Calu3 (cell line): ENCODE results near the gene FRY. TPM values are rescaled to one million over a fixed set of nuclear protein-coding genes. Genes with fewer than 3 reads are reported as not detected.

ENCODE experiments used
- BruUV-seq: library from RNA; stranded (reverse); fragments of 400-500 nt; replicated peaks from 2 replicates; lab custom pipeline; 2021; lab: Mats Ljungman, UMichigan
- CTCF ChIA-PET: fragments of 300-600 bp; sonication (Branson Sonifier 250); formaldehyde crosslinking; loops from one replicate; lab custom pipeline; 2022; ENCODE audit warnings: antibody characterized with exemption; lab: Charles Lee
- DNase-seq: peaks from one replicate; pipeline ENCODE4 v3.0.0; 2022
- H3K27ac Mint-ChIP-seq: one replicate; pipeline ENCODE4 v1.8.0; 2022; ENCODE audit warnings: mixed read lengths; ENCODE audit not compliant: unreplicated experiment
- H3K27me3 Mint-ChIP-seq: one replicate; pipeline ENCODE4 v1.8.0; 2022; ENCODE audit warnings: mixed read lengths; ENCODE audit not compliant: unreplicated experiment
- H3K36me3 Mint-ChIP-seq: one replicate; pipeline ENCODE4 v1.8.0; 2022; ENCODE audit warnings: mild to moderate bottlenecking, moderate library complexity, mixed read lengths; ENCODE audit not compliant: insufficient read depth, unreplicated experiment
- H3K4me1 Mint-ChIP-seq: one replicate; pipeline ENCODE4 v1.8.0; 2022; ENCODE audit warnings: mild to moderate bottlenecking, low read depth, mixed read lengths; ENCODE audit not compliant: unreplicated experiment
- H3K4me3 Mint-ChIP-seq: one replicate; pipeline ENCODE4 v1.8.0; 2022; ENCODE audit warnings: mild to moderate bottlenecking, low read depth, moderate library complexity, mixed read lengths; ENCODE audit not compliant: unreplicated experiment
- H3K9me3 Mint-ChIP-seq: one replicate; pipeline ENCODE4 v1.8.0; 2022; ENCODE audit warnings: low read depth, mixed read lengths; ENCODE audit not compliant: unreplicated experiment
- CTCF ChIP-seq: fragments of 200-600 bp; IDR thresholded peaks from one replicate; pipeline ENCODE4 v1.8.0; 2022; ENCODE audit warnings: antibody characterized with exemption; ENCODE audit not compliant: unreplicated experiment
- intact Hi-C: fragments of 100-400 bp; cut with micrococcal nuclease; formaldehyde crosslinking; loops from one replicate; pipeline ENCODE4 v1.10.0; 2022; ENCODE audit not compliant: unreplicated experiment
- total RNA-seq: library from RNA; stranded (reverse); gene quantifications from 2 replicates; pipeline ENCODE4 v1.2.3, GENCODE V29; 2022

The FRY gene
- total RNA-seq, 1 experiment from 2014 or later, result 6.2 TPM

GRCh38 chr13:32134241-32135055, 102.9 kb downstream of the FRY start:
- DNase-seq, result no peak
- Mint-ChIP-seq H3K27me3 (no peaks in the 10 kb centered on the region), H3K9me3 (no peaks in the 10 kb centered on the region), H3K4me1 (no peaks in the 10 kb centered on the region), H3K27ac (no peak overlapping the region), H3K36me3 (no peaks in the 10 kb centered on the region), H3K4me3 (no peak overlapping the region)
- TF ChIP-seq CTCF, result no peak
- intact Hi-C loops, result no loop called here
- no TSS peak for BruUV-seq
- CTCF ChIA-PET, result no interaction called here

- H3K27ac Mint-ChIP-seq, result no peak overlapping the region
- H3K27me3 Mint-ChIP-seq, result no peaks in the 10 kb centered on the region
- no peaks in the 10 kb centered on the region for H3K9me3 Mint-ChIP-seq
- no peaks in the 10 kb centered on the region for H3K36me3 Mint-ChIP-seq
- H3K4me1 Mint-ChIP-seq, result no peaks in the 10 kb centered on the region
- CTCF ChIA-PET, result no interaction called here
- intact Hi-C loops, result no loop called here
- H3K4me3 Mint-ChIP-seq, result no peak overlapping the region
- no peak for DNase-seq
- BruUV-seq, result no TSS peak
- TF ChIP-seq CTCF, result no peak
Measured at GRCh38 chr13:32135056-32135390, 103.4 kb downstream of the FRY start.

DNA sequence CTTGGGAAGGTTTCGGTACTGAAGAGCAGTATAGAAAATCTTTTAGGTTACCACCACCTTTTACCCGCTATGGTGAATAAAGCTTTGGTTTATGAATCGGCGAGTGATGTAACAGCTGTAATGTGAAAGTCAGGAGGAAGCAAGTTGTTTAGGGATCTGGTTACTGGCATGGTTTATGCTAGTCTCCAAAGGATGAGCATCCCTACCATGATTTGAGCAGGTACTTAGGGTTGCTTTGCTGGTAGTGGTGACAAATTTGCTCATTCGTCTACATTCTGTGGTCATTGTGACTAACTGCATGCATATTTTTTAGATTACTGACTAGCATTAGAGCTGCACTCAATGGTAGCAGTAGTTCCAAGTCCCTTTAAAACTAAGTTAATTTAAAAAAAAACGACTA, 104.1 kb downstream of the FRY start:
- H3K4me3 Mint-ChIP-seq, result no peak overlapping the region
- H3K27me3 Mint-ChIP-seq, result no peaks in the 10 kb centered on the region
- H3K27ac Mint-ChIP-seq, result no peak overlapping the region
- TF ChIP-seq CTCF, result no peak
- DNase-seq, result no peak
- CTCF ChIA-PET, result no interaction called here
- H3K9me3 Mint-ChIP-seq, result no peaks in the 10 kb centered on the region
- BruUV-seq, result no TSS peak
- intact Hi-C loops, result no loop called here
- no peaks in the 10 kb centered on the region for H3K4me1 Mint-ChIP-seq
- no peaks in the 10 kb centered on the region for H3K36me3 Mint-ChIP-seq

- intact Hi-C loops, result no loop called here
- no peaks in the 10 kb centered on the region for H3K9me3 Mint-ChIP-seq
- BruUV-seq, result no TSS peak
- H3K4me1 Mint-ChIP-seq, result no peaks in the 10 kb centered on the region
- CTCF ChIA-PET, result no interaction called here
- DNase-seq, result no peak
- H3K27me3 Mint-ChIP-seq, result no peaks in the 10 kb centered on the region
- TF ChIP-seq CTCF, result no peak
- H3K27ac Mint-ChIP-seq, result no peak overlapping the region
- no peaks in the 10 kb centered on the region for H3K36me3 Mint-ChIP-seq
- H3K4me3 Mint-ChIP-seq, result no peak overlapping the region
Measured at GRCh38 chr13:32136061-32136460, 104.5 kb downstream of the FRY start.
